Ascending aorta (tissue), 2 donors: Measurements from ENCODE around the gene STT3A. TPM values are rescaled to one million over a fixed set of nuclear protein-coding genes. Genes with fewer than 3 reads are reported as not detected.
A peak's percentile ranks its signal among the peaks of the same experiment; 100 is the strongest.
"Not testable (repeated sequence)": the region's sequence is repeated elsewhere in the genome, so short reads cannot be mapped to it uniquely, and the experiment has no call there.

ENCODE experiments used
- DNase-seq, 2 donors: peaks; one replicate each; pipeline ENCODE4 v3.0.0-alpha.2; 2019; ENCODE audit warnings: low spot score in 2 of 2
- H3K27ac ChIP-seq, 2 donors: fragments of 200-600 bp; sonication (generic); one replicate each; pipeline ENCODE4 v1.5.1; 2016 to 2017; ENCODE audit warnings: mild to moderate bottlenecking in 1 of 2
- H3K27me3 ChIP-seq: fragments of 200-600 bp; sonication (generic); one replicate; pipeline ENCODE4 v1.5.1; 2017
- H3K36me3 ChIP-seq, 2 donors: fragments of 200-600 bp; sonication (generic); one replicate each; pipeline ENCODE4 v1.5.1; 2016
- H3K4me1 ChIP-seq, 2 donors: fragments of 200-600 bp; sonication (generic); one replicate each; pipeline ENCODE4 v1.5.1; 2016 to 2017; ENCODE audit warnings: mild to moderate bottlenecking in 1 of 2
- H3K4me3 ChIP-seq, 2 donors: fragments of 200-600 bp; sonication (generic); one replicate each; pipeline ENCODE4 v1.5.1; 2016 to 2017; ENCODE audit warnings: mild to moderate bottlenecking in 1 of 2
- H3K9me3 ChIP-seq, 2 donors: fragments of 200-600 bp; sonication (generic); one replicate each; pipeline ENCODE4 v1.5.1; 2016
- intact Hi-C: fragments of 100-400 bp; cut with DNase I; formaldehyde crosslinking; loops from one replicate; pipeline ENCODE4 v1.15.1; 2023
- total RNA-seq: library from RNA; depleted of rRNA; stranded (reverse); fragments of >200 nt; gene quantifications from one replicate; pipeline ENCODE4 v1.1.0, GENCODE V29; 2016
- TF ChIP-seq, protein P1 (sequence below), 3 experiments: fragments of 200-600 bp in 2 of 3; fragments of 450-650 bp in 1 of 3; sonication (generic) in 2 of 3; IDR thresholded peaks; one replicate each; pipeline ENCODE4 v1.5.1; 2016 to 2019; ENCODE audit warnings: antibody characterized with exemption in 3 of 3, mild to moderate bottlenecking in 1 of 3, moderate library complexity in 1 of 3

The STT3A gene
- total RNA-seq, 1 donor from 2014 or later: 88.9 TPM

DNA sequence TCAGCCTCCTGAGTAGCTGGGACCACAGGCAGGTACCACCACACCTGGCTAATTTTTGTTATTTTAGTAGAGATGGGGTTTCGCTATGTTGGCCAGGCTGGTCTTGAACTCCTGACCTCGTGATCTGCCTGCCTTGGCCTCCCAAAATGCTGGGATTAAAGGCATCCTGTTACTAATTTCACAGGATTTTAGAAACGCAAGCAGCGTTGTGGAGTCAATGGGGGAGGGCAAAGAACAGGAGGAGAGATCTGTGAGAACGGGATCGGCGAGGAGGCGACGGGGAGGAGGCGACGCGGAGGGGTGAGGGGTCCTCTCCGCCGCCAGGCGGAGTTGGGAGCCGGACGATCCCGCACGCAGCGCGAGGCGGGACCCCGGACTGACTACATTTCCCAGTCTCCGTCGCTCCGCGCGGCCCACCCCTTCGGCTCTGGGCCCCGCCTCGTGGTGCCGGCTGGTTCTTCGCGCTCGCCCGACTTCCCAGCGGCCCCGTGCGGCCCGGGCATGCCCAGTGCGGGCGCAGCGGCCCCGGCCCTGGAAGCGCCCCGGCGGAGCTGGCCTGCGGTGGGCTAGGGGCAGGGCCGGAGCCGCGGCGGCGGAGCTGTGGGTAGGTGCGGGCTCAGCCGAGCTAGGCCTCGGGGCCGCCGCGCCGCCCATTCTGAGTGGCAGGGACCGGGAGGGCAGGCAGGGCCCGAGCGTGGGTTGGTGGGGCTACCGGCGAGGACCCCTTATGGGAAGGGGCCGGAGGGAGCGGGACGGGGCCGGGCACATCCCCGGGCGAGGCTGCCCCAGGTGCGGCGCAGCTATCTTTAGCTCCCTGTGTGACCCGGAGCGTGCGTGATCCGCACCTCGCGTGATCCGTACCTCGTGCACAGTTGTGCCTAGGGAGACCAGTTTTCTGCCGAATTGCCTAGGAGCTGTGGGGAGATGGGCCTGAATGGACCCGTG, 23.4 kb upstream of the STT3A start, which contains the start of gene EI24:
Gene EI24, plus strand, starts transcription at position 508 of the 945 bp plus-strand sequence. CDS start 3,051 bp downstream, outside the sequence.
- Histone ChIP-seq H3K36me3 (peaks cover 6 to 14% of the 10 kb centered on the region in 2 donors), H3K4me1 (peaks cover 5 to 16% of the 10 kb centered on the region in 2 donors), H3K4me3 (peak within 1 kb of the TSS; percentile 94 to 96), H3K27ac (peak within 1 kb of the TSS; percentile 83 to 84), H3K9me3 (no peaks in the 10 kb centered on the region), H3K27me3 (no peaks in the 10 kb centered on the region)
- intact Hi-C loops: loop anchor here (1.0 to 5.0 kb wide), 6 partner anchors 23 to 493 kb away; partner anchors contain the start of genes CDON, CHEK1, FEZ1 and HYLS1
- TF ChIP-seq, protein P1, sequence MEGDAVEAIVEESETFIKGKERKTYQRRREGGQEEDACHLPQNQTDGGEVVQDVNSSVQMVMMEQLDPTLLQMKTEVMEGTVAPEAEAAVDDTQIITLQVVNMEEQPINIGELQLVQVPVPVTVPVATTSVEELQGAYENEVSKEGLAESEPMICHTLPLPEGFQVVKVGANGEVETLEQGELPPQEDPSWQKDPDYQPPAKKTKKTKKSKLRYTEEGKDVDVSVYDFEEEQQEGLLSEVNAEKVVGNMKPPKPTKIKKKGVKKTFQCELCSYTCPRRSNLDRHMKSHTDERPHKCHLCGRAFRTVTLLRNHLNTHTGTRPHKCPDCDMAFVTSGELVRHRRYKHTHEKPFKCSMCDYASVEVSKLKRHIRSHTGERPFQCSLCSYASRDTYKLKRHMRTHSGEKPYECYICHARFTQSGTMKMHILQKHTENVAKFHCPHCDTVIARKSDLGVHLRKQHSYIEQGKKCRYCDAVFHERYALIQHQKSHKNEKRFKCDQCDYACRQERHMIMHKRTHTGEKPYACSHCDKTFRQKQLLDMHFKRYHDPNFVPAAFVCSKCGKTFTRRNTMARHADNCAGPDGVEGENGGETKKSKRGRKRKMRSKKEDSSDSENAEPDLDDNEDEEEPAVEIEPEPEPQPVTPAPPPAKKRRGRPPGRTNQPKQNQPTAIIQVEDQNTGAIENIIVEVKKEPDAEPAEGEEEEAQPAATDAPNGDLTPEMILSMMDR (IDR thresholded peaks at IDR 0.05): peak; percentile 60 to 74 (median 73)
- DNase-seq: peak; percentile 47 to 95

DNA sequence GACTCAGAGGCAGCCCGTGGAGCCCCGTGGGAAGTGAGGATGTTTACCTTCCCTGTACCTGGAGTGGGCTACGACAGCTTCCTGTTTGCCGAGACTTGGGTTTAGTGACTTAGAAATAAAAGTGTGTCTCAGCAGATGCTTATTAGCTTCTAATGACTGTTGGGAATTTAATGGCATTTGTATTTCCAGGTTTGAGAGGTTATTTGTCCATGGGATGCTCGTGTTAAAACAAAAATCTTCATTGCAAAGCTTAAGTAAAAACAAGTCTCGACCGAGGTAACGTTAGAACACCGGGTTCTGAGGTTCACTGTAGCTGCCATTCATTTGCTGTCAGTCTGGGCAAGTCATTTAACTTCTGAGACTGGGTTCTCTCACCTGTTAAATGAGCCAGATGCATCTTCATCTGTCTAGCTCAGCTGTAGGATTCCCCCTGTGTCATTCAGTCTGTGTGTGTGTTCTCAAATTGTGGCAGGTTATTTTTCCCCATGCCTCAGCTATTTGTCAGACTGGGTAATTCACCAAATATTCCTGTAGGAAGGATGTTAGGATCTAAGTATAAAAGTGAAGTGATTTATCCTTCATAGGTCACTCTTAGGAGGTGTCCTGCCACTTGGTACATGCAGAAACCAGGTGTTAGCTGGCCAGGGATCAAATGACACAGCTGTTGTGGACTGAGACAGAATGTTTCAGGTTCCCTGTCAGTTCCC, 22.6 kb upstream of the STT3A start:
- H3K9me3 ChIP-seq: no peaks in the 10 kb centered on the region
- intact Hi-C loops: loop anchor here (1.0 to 5.0 kb wide), 6 partner anchors 22 to 492 kb away; partner anchors contain the start of genes CDON, CHEK1, FEZ1 and HYLS1
- H3K4me1 ChIP-seq: peaks cover 5 to 16% of the 10 kb centered on the region in 2 donors
- DNase-seq: no peak
- TF ChIP-seq, protein P1 (IDR thresholded peaks at IDR 0.05): no peak
- peaks cover 9 to 22% of the 10 kb centered on the region in 2 donors for H3K36me3 ChIP-seq
- peak overlapping the region; percentile 94 to 96 for H3K4me3 ChIP-seq
- peak overlapping the region; percentile 83 to 84 for H3K27ac ChIP-seq
- H3K27me3 ChIP-seq: no peaks in the 10 kb centered on the region

DNA sequence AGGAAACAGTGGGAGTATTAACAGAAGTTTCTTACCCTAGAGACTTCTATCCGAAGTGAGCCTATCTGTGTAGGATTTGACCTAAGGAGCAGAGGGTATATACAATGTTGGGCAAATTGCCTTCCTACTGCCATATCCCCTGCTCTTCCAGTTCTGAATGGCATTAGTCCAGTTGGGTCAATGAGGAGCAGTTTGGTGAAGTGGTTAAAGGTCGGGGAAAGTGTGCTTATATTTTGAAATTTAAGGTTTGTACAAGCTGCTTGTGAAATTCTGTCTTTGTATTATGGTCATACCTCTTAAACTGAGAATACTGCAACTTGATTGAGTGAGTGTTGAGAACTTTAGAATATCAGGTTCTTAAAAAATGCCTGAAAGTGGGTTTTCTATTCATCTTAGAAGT, 21.7 kb upstream of the STT3A start:
- Histone ChIP-seq H3K27me3 (no peaks in the 10 kb centered on the region), H3K36me3 (peaks cover 18 to 31% of the 10 kb centered on the region in 2 donors), H3K4me3 (no peak overlapping the region), H3K4me1 (peaks cover 5 to 16% of the 10 kb centered on the region in 2 donors), H3K9me3 (no peaks in the 10 kb centered on the region), H3K27ac (peak overlapping the region in 1 of 2 donors; percentile 84)
- TF ChIP-seq, protein P1 (IDR thresholded peaks at IDR 0.05): no peak
- DNase-seq: no peak
- intact Hi-C loops: no loop called here

DNA sequence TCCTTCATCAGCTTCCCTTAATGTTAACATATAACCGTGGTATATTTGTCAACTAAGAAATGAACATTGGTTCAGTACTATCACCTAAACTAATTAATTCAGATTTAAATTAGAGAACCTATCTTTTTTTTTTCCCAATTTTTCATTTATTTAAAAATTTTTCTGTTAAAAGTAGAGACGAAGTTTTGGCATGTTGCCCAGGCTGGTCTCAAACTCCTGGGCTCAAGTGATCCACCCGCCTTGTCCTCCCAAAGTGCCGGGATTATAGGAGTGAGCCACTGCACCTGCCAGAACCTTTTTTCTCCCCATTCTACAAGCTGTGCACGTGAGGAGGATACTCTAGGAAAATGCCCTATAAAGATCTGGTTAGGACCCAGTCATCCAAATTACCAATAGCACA, 19.7 kb upstream of the STT3A start:
- intact Hi-C loops: no loop called here
- DNase-seq: no peak

DNA sequence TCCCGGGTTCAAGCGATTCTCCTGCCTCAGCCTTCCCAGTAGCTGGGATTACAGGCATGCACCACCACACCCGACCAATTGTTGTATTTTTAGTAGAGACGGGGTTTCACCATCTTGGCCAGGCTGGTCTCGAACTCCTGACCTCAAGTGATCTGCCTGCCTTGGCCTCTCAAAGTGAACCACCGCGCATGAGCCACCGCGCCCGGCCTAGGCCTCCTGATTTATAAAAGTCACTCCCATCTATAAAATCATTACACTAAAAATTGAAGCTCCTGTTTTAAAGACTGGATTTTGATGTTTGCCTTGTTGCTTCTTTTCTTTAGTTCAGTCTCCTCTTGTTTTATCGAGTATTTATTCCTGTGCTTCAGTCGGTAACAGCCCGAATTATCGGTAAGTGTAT, 15.5 kb upstream of the STT3A start:
- H3K27ac ChIP-seq, H3K27me3 ChIP-seq, H3K4me1 ChIP-seq, intact Hi-C loops, DNase-seq, H3K9me3 ChIP-seq, H3K4me3 ChIP-seq: not testable (repeated sequence)
- peaks cover 75 to 92% of the 10 kb centered on the region in 2 donors for H3K36me3 ChIP-seq

More for the DNA sequence above, 19.7 kb upstream of the STT3A start:
- H3K27me3 ChIP-seq: no peaks in the 10 kb centered on the region
- TF ChIP-seq, protein P1 (IDR thresholded peaks at IDR 0.05): no peak
- H3K27ac ChIP-seq: no peak overlapping the region
- no peak overlapping the region for H3K4me3 ChIP-seq
- peaks cover 5 to 16% of the 10 kb centered on the region in 2 donors for H3K4me1 ChIP-seq
- H3K9me3 ChIP-seq: no peaks in the 10 kb centered on the region
- H3K36me3 ChIP-seq: peaks cover 36 to 51% of the 10 kb centered on the region in 2 donors
